ENCODE measurements around the gene CRLF1.

DNA sequence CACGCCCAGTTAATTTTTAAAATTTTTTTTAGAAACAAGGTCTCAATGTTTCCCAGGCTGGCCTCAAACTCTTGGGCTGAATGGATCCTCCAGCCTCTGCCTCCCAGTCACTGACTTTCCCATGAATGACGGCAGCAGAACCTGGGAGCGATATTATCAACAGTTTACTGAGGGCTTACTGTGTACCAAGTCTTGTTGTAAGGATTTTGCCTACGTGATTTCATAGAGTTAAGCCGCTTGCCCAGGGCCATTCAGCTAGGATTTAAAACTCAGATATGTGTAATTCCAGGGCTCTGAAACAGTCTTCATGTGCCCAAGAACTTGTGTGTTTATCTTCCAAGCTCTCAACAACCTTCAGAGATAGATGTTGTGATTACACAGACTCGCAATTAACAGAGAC is 55.0 kb downstream of the CRLF1 start:
- TF ChIP-seq POLR2A (IDR thresholded peaks at IDR 0.05; ENCODE audit: low read depth, low read length) (no peak), POU2F2 (IDR thresholded peaks at IDR 0.05; ENCODE audit: low read depth, low read length) (no peak), POLR2AphosphoS5 (IDR thresholded peaks at IDR 0.05; ENCODE audit: low read depth, low read length) (no peak)

Data from GM12891 (cell line).